SK-N-MC (cell line): ENCODE data around the gene ZNF322.

Source experiments
- EZH2 ChIP-seq: fragments of 200-600 bp; sonication (generic); IDR thresholded peaks from one replicate; pipeline ENCODE4 v1.6.1; 2017; ENCODE audit warnings: antibody characterized with exemption
- POLR2AphosphoS5 ChIP-seq: IDR thresholded peaks from 2 replicates; pipeline ENCODE4 v1.6.1; 2012; ENCODE audit warnings: mild to moderate bottlenecking, low read depth, low read length, borderline replicate concordance

DNA sequence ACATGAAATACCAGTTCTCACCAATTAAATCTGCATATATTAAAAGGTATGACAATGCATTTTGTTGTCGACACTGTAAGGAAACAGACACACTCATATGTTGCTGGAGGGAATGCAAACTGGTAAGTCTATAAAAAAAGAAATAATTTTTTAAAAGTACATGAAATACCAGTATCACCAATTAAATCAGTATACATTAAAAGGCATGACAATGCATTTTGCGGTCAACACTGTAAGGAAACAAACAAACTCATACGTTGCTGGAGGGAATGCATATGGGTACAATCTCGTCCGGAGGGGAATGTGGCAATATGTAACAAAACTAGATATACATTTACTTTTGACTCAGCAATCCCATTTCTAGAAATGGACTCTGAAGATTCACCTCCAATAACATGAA lies 6.5 kb downstream of the ZNF322 start:
- TF ChIP-seq POLR2AphosphoS5 = no peak
- TF ChIP-seq EZH2 = no peak
